B cell (primary cell): ENCODE data around the gene GPR146. TPM values are rescaled to one million over a fixed set of nuclear protein-coding genes. Genes with fewer than 3 reads are reported as not detected.

Source experiments
- ATAC-seq: fragments of 200-7000 bp; cut with Tn5 transposase; one replicate; pipeline ENCODE4 v1.10.0; 2021; ENCODE audit warnings: low read depth, mild to moderate bottlenecking, moderate number of reproducible peaks, moderate library complexity
- CTCF ChIA-PET: fragments of 350-600 bp; sonication (Branson Sonifier 250); formaldehyde crosslinking; loops from one replicate; lab custom pipeline; 2021; ENCODE audit warnings: antibody characterized with exemption, inconsistent platforms; lab: Charles Lee
- POLR2A ChIA-PET: fragments of 350-600 bp; sonication (Branson Sonifier 250); formaldehyde crosslinking; loops from one replicate; lab custom pipeline; 2021; ENCODE audit warnings: antibody characterized with exemption; lab: Charles Lee
- DNase-seq: peaks from one replicate; pipeline ENCODE4 v3.0.0; 2013
- H2AFZ ChIP-seq: 2 replicates; pipeline ENCODE4 v1.6.1; 2012; ENCODE audit warnings: mild to moderate bottlenecking, low read depth, low read length; ENCODE audit not compliant: insufficient read depth, poor library complexity, severe bottlenecking
- H3K27ac ChIP-seq, 2 donors: 1 replicate in 1 of 2; 2 replicates in 1 of 2; pipeline ENCODE4 v1.5.1; 2012 to 2013; ENCODE audit warnings: low read length in 2 of 2, mild to moderate bottlenecking in 2 of 2, moderate library complexity in 1 of 2
- H3K27me3 ChIP-seq, 4 experiments: fragments of 200-600 bp in 1 of 4; sonication (generic) in 1 of 4; replicated peaks in 1 of 4; 1 replicate in 2 of 4; 2 replicates in 2 of 4; pipeline versions ENCODE4 v1.6.1 to v1.7.0; 2013 to 2016; ENCODE audit warnings: low read length in 3 of 4, mild to moderate bottlenecking in 2 of 4, mixed read lengths in 1 of 4, moderate library complexity in 1 of 4; ENCODE audit not compliant: insufficient read depth in 4 of 4, control insufficient read depth in 3 of 4; ENCODE audit errors: control extremely low read depth in 1 of 4
- H3K36me3 ChIP-seq, 2 experiments: replicated peaks in 1 of 2; 1 replicate in 1 of 2; 2 replicates in 1 of 2; pipeline versions ENCODE4 v1.6.1 to v1.7.1; 2013; ENCODE audit warnings: low read length in 1 of 2; ENCODE audit not compliant: insufficient read depth in 2 of 2, control insufficient read depth in 1 of 2; ENCODE audit errors: control extremely low read depth in 1 of 2, extremely low read depth in 1 of 2
- H3K4me1 ChIP-seq, 2 donors: fragments of 200-600 bp in 1 of 2; sonication (generic) in 1 of 2; 1 replicate in 1 of 2; 2 replicates in 1 of 2; pipeline versions ENCODE4 v1.5.1 to v1.6.1; 2013 to 2017; ENCODE audit warnings: low read length in 2 of 2; ENCODE audit not compliant: control insufficient read depth in 2 of 2, insufficient read depth in 2 of 2
- H3K4me2 ChIP-seq: replicated peaks from 2 replicates; pipeline ENCODE3; 2012; ENCODE audit warnings: mild to moderate bottlenecking, low read depth, low read length; ENCODE audit not compliant: poor library complexity, severe bottlenecking
- H3K4me3 ChIP-seq, 5 experiments: fragments of 200-600 bp in 1 of 5; sonication (generic) in 1 of 5; 1 replicate in 3 of 5; 2 replicates in 2 of 5; pipeline versions ENCODE4 v1.5.1 to v1.7.0; 2011 to 2016; ENCODE audit warnings: low read length in 4 of 5, mild to moderate bottlenecking in 4 of 5, low read depth in 2 of 5, control low read depth in 1 of 5, moderate library complexity in 1 of 5; ENCODE audit not compliant: insufficient read depth in 1 of 5; ENCODE audit errors: control extremely low read depth in 1 of 5, extremely low read depth in 1 of 5
- H3K79me2 ChIP-seq: fragments of 200-600 bp; sonication (generic); one replicate; pipeline ENCODE4 v1.6.0; 2016; ENCODE audit warnings: low read length; ENCODE audit not compliant: control insufficient read depth, insufficient read depth
- H3K9ac ChIP-seq: fragments of 200-600 bp; sonication (generic); 2 replicates; pipeline ENCODE4 v1.6.1; 2017; ENCODE audit warnings: mild to moderate bottlenecking, low read length, moderate library complexity
- H3K9me3 ChIP-seq, 3 donors: one replicate each; pipeline versions ENCODE4 v1.6.1 to v1.7.1; 2013; ENCODE audit warnings: low read length in 2 of 3; ENCODE audit not compliant: control insufficient read depth in 2 of 3, insufficient read depth in 1 of 3; ENCODE audit errors: control extremely low read depth in 1 of 3
- H4K20me1 ChIP-seq: 2 replicates; pipeline ENCODE4 v1.6.0; 2012; ENCODE audit warnings: mild to moderate bottlenecking, low read length; ENCODE audit not compliant: insufficient read depth, control insufficient read depth, poor library complexity, severe bottlenecking
- H3K27ac Mint-ChIP-seq: one replicate; pipeline ENCODE4 v1.8.0; 2021; ENCODE audit warnings: mixed read lengths
- H3K27me3 Mint-ChIP-seq: one replicate; pipeline ENCODE4 v1.8.0; 2021; ENCODE audit warnings: mixed read lengths
- H3K4me1 Mint-ChIP-seq: one replicate; pipeline ENCODE4 v1.8.0; 2021; ENCODE audit warnings: mixed read lengths
- H3K4me3 Mint-ChIP-seq: one replicate; pipeline ENCODE4 v1.8.0; 2021; ENCODE audit warnings: mixed read lengths
- H3K9me3 Mint-ChIP-seq: one replicate; pipeline ENCODE4 v1.8.0; 2022; ENCODE audit warnings: mixed read lengths; ENCODE audit not compliant: insufficient read depth
- EZH2 ChIP-seq: IDR thresholded peaks from 2 replicates; pipeline ENCODE4 v1.6.1; 2012; ENCODE audit warnings: borderline replicate concordance, low read depth, mild to moderate bottlenecking, moderate library complexity, low read length; ENCODE audit not compliant: insufficient read depth, poor library complexity, severe bottlenecking
- WGBS: methylation state at CpG from one replicate; pipeline ENCODE4 v1.1.5; 2013; ENCODE audit warnings: missing lambda C conversion rate; ENCODE audit not compliant: insufficient coverage; 5-methylcytosine and 5-hydroxymethylcytosine counted together
- intact Hi-C: fragments of 100-400 bp; cut with micrococcal nuclease; formaldehyde crosslinking; loops from one replicate; pipeline ENCODE4 v1.10.0; 2022
- polyA plus RNA-seq: library from polyadenylated mRNA; depleted of rRNA; stranded (reverse); fragments of >200 nt; gene quantifications from 2 replicates; pipeline ENCODE4 v1.2.3, GENCODE V29; 2012
- total RNA-seq, 2 donors: library from RNA; stranded (reverse); fragments of 120-200 nt in 1 of 2; gene quantifications; 1 replicate in 1 of 2; 2 replicates in 1 of 2; pipeline versions ENCODE4 v1.2.3 to v1.2.4, GENCODE V29; 2013 to 2022
- TF ChIP-seq, protein P1 (sequence below): fragments of 200-600 bp; IDR thresholded peaks from one replicate; pipeline ENCODE4 v1.8.0; 2022; ENCODE audit warnings: antibody characterized with exemption, mild to moderate bottlenecking

The GPR146 gene
- total and polyA plus RNA-seq, 2 donors (not counting 1 experiment from before 2014, with no cell fraction given) = 4.2 to 45.4 TPM

GRCh38 chr7:1080252-1080920, 36.0 kb downstream of the GPR146 start:
- Histone ChIP-seq H3K27me3 (no peaks in the 10 kb centered on the region), H3K36me3 (no peaks in the 10 kb centered on the region), H3K9ac (no peak overlapping the region), H3K9me3 (no peaks in the 10 kb centered on the region), H3K4me2 (no peak overlapping the region), H3K4me3 (no peak overlapping the region), H3K27ac (no peak overlapping the region), H3K4me1 (peaks cover 0 to 11% of the 10 kb centered on the region in 2 donors), H2AFZ (no peak overlapping the region), H3K79me2 (no peaks in the 10 kb centered on the region), H4K20me1 (peaks cover 6% of the 10 kb centered on the region)
- intact Hi-C loops = no loop called here
- no peaks in the 10 kb centered on the region for H3K27me3 Mint-ChIP-seq
- ATAC-seq (no peak), DNase-seq (no peak)
- 96% methylated on average over 36 of the region's 38 CpGs for WGBS
- H3K4me1 Mint-ChIP-seq = peaks cover 14% of the 10 kb centered on the region
- H3K9me3 Mint-ChIP-seq = no peaks in the 10 kb centered on the region
- CTCF ChIA-PET = interaction anchor here (1.5 to 2.4 kb wide), 2 partner anchors 14 to 87 kb away, joined by 4 to 13 read pairs; no protein-coding TSS in a partner anchor
- POLR2A ChIA-PET = no interaction called here
- no peak overlapping the region for H3K27ac Mint-ChIP-seq
- H3K4me3 Mint-ChIP-seq = no peak overlapping the region
- TF ChIP-seq, protein P1, sequence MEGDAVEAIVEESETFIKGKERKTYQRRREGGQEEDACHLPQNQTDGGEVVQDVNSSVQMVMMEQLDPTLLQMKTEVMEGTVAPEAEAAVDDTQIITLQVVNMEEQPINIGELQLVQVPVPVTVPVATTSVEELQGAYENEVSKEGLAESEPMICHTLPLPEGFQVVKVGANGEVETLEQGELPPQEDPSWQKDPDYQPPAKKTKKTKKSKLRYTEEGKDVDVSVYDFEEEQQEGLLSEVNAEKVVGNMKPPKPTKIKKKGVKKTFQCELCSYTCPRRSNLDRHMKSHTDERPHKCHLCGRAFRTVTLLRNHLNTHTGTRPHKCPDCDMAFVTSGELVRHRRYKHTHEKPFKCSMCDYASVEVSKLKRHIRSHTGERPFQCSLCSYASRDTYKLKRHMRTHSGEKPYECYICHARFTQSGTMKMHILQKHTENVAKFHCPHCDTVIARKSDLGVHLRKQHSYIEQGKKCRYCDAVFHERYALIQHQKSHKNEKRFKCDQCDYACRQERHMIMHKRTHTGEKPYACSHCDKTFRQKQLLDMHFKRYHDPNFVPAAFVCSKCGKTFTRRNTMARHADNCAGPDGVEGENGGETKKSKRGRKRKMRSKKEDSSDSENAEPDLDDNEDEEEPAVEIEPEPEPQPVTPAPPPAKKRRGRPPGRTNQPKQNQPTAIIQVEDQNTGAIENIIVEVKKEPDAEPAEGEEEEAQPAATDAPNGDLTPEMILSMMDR = no peak
- TF ChIP-seq EZH2 = no peak

DNA sequence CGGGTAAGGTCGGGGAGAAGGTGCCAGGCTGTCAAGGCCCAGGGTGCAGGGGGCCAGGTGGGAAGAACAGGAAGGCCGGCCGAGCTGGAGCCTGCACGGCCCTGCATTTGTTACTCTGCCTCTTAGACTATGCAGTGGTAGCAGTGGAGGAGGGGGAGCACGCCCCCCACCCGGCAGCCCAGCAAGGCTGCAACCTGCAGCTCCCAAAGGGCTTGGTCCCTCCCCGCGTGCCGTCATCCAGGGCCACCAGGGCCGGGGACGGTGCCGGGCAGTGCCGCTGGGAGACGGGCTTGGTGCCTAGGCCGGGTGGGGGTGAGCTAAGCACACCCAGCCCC, 36.5 kb downstream of the GPR146 start:
- no peak for ATAC-seq
- 98% methylated on average over 16 of the region's 16 CpGs for WGBS
- Mint-ChIP-seq H3K4me3 (no peak overlapping the region), H3K9me3 (no peaks in the 10 kb centered on the region), H3K4me1 (peaks cover 17% of the 10 kb centered on the region), H3K27ac (no peak overlapping the region), H3K27me3 (no peaks in the 10 kb centered on the region)
- Histone ChIP-seq H3K79me2 (no peaks in the 10 kb centered on the region), H3K27ac (no peak overlapping the region), H3K4me1 (peaks cover 2 to 16% of the 10 kb centered on the region in 2 donors), H3K9ac (no peak overlapping the region), H3K36me3 (no peaks in the 10 kb centered on the region), H3K4me2 (no peak overlapping the region), H3K27me3 (no peaks in the 10 kb centered on the region), H3K9me3 (no peaks in the 10 kb centered on the region), H2AFZ (no peak overlapping the region), H4K20me1 (peaks cover 6% of the 10 kb centered on the region), H3K4me3 (no peak overlapping the region)
- POLR2A ChIA-PET = no interaction called here
- no peak for DNase-seq
- intact Hi-C loops = no loop called here
- CTCF ChIA-PET = interaction anchor here (1.5 to 2.4 kb wide), 2 partner anchors 15 to 88 kb away, joined by 4 to 13 read pairs; no protein-coding TSS in a partner anchor
- no peak for TF ChIP-seq EZH2
- TF ChIP-seq, protein P1 = no peak
